Endothelial cell of umbilical vein (primary cell): ENCODE results near the gene CAMSAP3. TPM values are rescaled to one million over a fixed set of nuclear protein-coding genes. Genes with fewer than 3 reads are reported as not detected.

Experiments
- BruUV-seq: library from RNA; stranded (reverse); fragments of 400-500 nt; replicated peaks from 2 replicates; lab custom pipeline; 2021; lab: Mats Ljungman, UMichigan
- CTCF ChIA-PET: fragments of 300-600, 350-600 bp; sonication (Branson Sonifier 250); formaldehyde crosslinking; loops from one replicate; lab custom pipeline; 2021; ENCODE audit warnings: antibody characterized with exemption, inconsistent platforms; lab: Charles Lee
- POLR2A ChIA-PET: fragments of 300-600, 350-600 bp; sonication (Branson Sonifier 250); formaldehyde crosslinking; loops from one replicate; lab custom pipeline; 2021; ENCODE audit warnings: antibody characterized with exemption, inconsistent platforms; lab: Charles Lee
- DNase-seq: peaks from one replicate; pipeline ENCODE4 v3.0.0-alpha.2; 2011; ENCODE audit warnings: low read depth, low spot score
- FAIRE-seq: peaks from 2 replicates; lab custom pipeline; 2011; peaks lifted over from hg19 to GRCh38; lab: Jason Lieb, UNC
- H2AFZ ChIP-seq: 2 replicates; pipeline ENCODE4 v1.6.0; 2012; ENCODE audit warnings: low read depth, low read length, control low read depth, inconsistent platforms
- H3K27ac ChIP-seq: 2 replicates; pipeline ENCODE4 v1.5.1; 2011; ENCODE audit warnings: low read depth, mild to moderate bottlenecking, control low read depth, low read length, moderate library complexity; ENCODE audit not compliant: insufficient read depth
- H3K27me3 ChIP-seq, 2 experiments: 2 replicates each; pipeline versions ENCODE4 v1.6.0 to v1.6.1; 2011; ENCODE audit warnings: low read length in 2 of 2, mixed read lengths in 1 of 2; ENCODE audit not compliant: control insufficient read depth in 2 of 2, insufficient read depth in 2 of 2
- H3K36me3 ChIP-seq, 2 experiments: 2 replicates in 1 of 2; 3 replicates in 1 of 2; pipeline ENCODE4 v1.5.1; 2011; ENCODE audit warnings: low read length in 2 of 2, mild to moderate bottlenecking in 1 of 2, moderate library complexity in 1 of 2; ENCODE audit not compliant: control insufficient read depth in 2 of 2, insufficient read depth in 2 of 2; ENCODE audit errors: extremely low read depth in 1 of 2
- H3K4me1 ChIP-seq: 3 replicates; pipeline ENCODE4 v1.5.1; 2011; ENCODE audit warnings: mild to moderate bottlenecking, low read length; ENCODE audit not compliant: control insufficient read depth, insufficient read depth; ENCODE audit errors: extremely low read depth
- H3K4me2 ChIP-seq: 2 replicates; pipeline ENCODE4 v1.6.1; 2011; ENCODE audit warnings: low read length, control low read depth, mixed read lengths; ENCODE audit not compliant: insufficient read depth
- H3K4me3 ChIP-seq, 3 experiments: fragments of 200-600 bp in 1 of 3; sonication (generic), shearing (Covaris generic) in 1 of 3; replicated peaks in 1 of 3; 2 replicates each; pipeline ENCODE4 v1.5.1; 2011 to 2016; ENCODE audit warnings: control low read depth in 3 of 3, low read length in 3 of 3, mild to moderate bottlenecking in 2 of 3, inconsistent platforms in 1 of 3, low read depth in 1 of 3, moderate library complexity in 1 of 3; ENCODE audit not compliant: insufficient read depth in 1 of 3
- H3K79me2 ChIP-seq: 2 replicates; pipeline ENCODE4 v1.6.0; 2012; ENCODE audit warnings: low read length, inconsistent platforms; ENCODE audit not compliant: control insufficient read depth, insufficient read depth
- H3K9ac ChIP-seq: replicated peaks from 2 replicates; pipeline ENCODE3; 2011; ENCODE audit warnings: low read length, control low read depth; ENCODE audit not compliant: insufficient read depth; ENCODE audit errors: extremely low read depth
- H3K9me1 ChIP-seq: replicated peaks from 3 replicates; pipeline ENCODE4 v1.6.0; 2011; ENCODE audit warnings: mild to moderate bottlenecking, low read length; ENCODE audit not compliant: control insufficient read depth, insufficient read depth; ENCODE audit errors: extremely low read depth
- H3K9me3 ChIP-seq: replicated peaks from 2 replicates; pipeline ENCODE4 v1.5.1; 2012; ENCODE audit warnings: low read length, inconsistent platforms; ENCODE audit not compliant: control insufficient read depth, insufficient read depth
- H4K20me1 ChIP-seq: replicated peaks from 2 replicates; pipeline ENCODE3; 2011; ENCODE audit warnings: mild to moderate bottlenecking, low read length; ENCODE audit not compliant: control insufficient read depth, insufficient read depth; ENCODE audit errors: extremely low read depth
- CTCF ChIP-seq, 2 donors: IDR thresholded peaks; 1 replicate in 1 of 2; 2 replicates in 1 of 2; pipeline ENCODE4 v1.5.1; 2011; ENCODE audit warnings: low read length in 2 of 2, mild to moderate bottlenecking in 2 of 2, moderate library complexity in 2 of 2, control low read depth in 1 of 2, inconsistent platforms in 1 of 2, low read depth in 1 of 2; ENCODE audit not compliant: insufficient read depth in 1 of 2; ENCODE audit errors: extremely low read depth in 1 of 2
- EZH2 ChIP-seq: IDR thresholded peaks from 2 replicates; pipeline ENCODE4 v1.6.1; 2012; ENCODE audit warnings: borderline replicate concordance, low read depth, mild to moderate bottlenecking, moderate library complexity, low read length, inconsistent platforms; ENCODE audit not compliant: severe bottlenecking
- FOS ChIP-seq: IDR thresholded peaks from 2 replicates; pipeline ENCODE4 v1.6.1; 2011; ENCODE audit warnings: mild to moderate bottlenecking, low read length, moderate library complexity, borderline replicate concordance; ENCODE audit not compliant: insufficient read depth
- GATA2 ChIP-seq: IDR thresholded peaks from 2 replicates; pipeline ENCODE4 v1.7.0; 2011; ENCODE audit warnings: low read depth, mild to moderate bottlenecking, moderate library complexity, mixed read lengths, low read length; ENCODE audit not compliant: insufficient read length, insufficient read depth
- JUN ChIP-seq: IDR thresholded peaks from 2 replicates; pipeline ENCODE4 v1.6.1; 2011; ENCODE audit warnings: borderline replicate concordance, low read depth; ENCODE audit not compliant: insufficient read length, insufficient read depth
- MYC ChIP-seq: IDR thresholded peaks from one replicate; pipeline ENCODE4 v1.6.1; 2011; ENCODE audit warnings: mild to moderate bottlenecking, low read depth, low read length
- POLR2A ChIP-seq: IDR thresholded peaks from 2 replicates; pipeline ENCODE4 v1.6.1; 2012; ENCODE audit warnings: low read depth, mild to moderate bottlenecking, control low read depth, low read length
- dilution Hi-C: fragments of 300-500 bp; cut with MboI; formaldehyde crosslinking; loops from one replicate; pipeline ENCODE4 v1.15.0; 2019; ENCODE audit warnings: low sequenced_read_pairs; ENCODE audit not compliant: extremely low pct_ligation_motif_present
- intact Hi-C: fragments of 100-400 bp; cut with micrococcal nuclease; formaldehyde crosslinking; loops from one replicate; pipeline ENCODE4 v1.10.0; 2022
- polyA plus RNA-seq, 4 experiments: library from polyadenylated mRNA; depleted of rRNA in 3 of 4; stranded (reverse) in 3 of 4; unstranded in 1 of 4; fragments of >200 nt; gene quantifications; 2 replicates each; pipeline versions ENCODE4 v1.2.1 to v1.2.3, GENCODE V29; 2011 to 2012; ENCODE audit warnings: missing spikeins in 1 of 4
- total RNA-seq: library from RNA; stranded (reverse); gene quantifications from 2 replicates; pipeline ENCODE4 v1.2.3, GENCODE V29; 2021

The CAMSAP3 gene
- total and polyA plus RNA-seq, 2 donors (not counting 3 experiments of a cell fraction or from before 2014, with no cell fraction given) = 0.11 to 0.22 TPM

- H3K9me1 ChIP-seq = no peaks in the 10 kb centered on the region
- no TSS peak for BruUV-seq
- H3K79me2 ChIP-seq = peaks cover 41% of the 10 kb centered on the region
- H3K4me3 ChIP-seq = no peak overlapping the region
- H3K4me2 ChIP-seq = no peak overlapping the region
- dilution Hi-C loops (no loop called here), intact Hi-C loops (no loop called here)
- H4K20me1 ChIP-seq = no peaks in the 10 kb centered on the region
- no peak for FAIRE-seq
- no peak overlapping the region for H2AFZ ChIP-seq
- no peaks in the 10 kb centered on the region for H3K9me3 ChIP-seq
- TF ChIP-seq EZH2 = no peak
- no peak for TF ChIP-seq CTCF (IDR thresholded peaks at IDR 0.05; ENCODE audit: extremely low read depth in 1 of 2, insufficient read depth in 1 of 2, low read depth in 1 of 2, low read length in 2 of 2)
- no peak for TF ChIP-seq MYC
- TF ChIP-seq POLR2A = no peak
- TF ChIP-seq FOS = no peak
- TF ChIP-seq GATA2 = no peak
- no peak for TF ChIP-seq JUN
- ChIA-PET POLR2A (no interaction called here), CTCF (no interaction called here)
- no peak for DNase-seq
- peaks cover 16% of the 10 kb centered on the region for H3K4me1 ChIP-seq
- no peak overlapping the region for H3K27ac ChIP-seq
- peaks cover 2 to 22% of the 10 kb centered on the region in 2 experiments for H3K36me3 ChIP-seq
- H3K9ac ChIP-seq = no peak overlapping the region
- no peaks in the 10 kb centered on the region for H3K27me3 ChIP-seq
These were observed 31.5 kb downstream of the CAMSAP3 start for GRCh38 chr19:7627166-7627565.
